Smooth muscle cell (in vitro differentiated cells): ENCODE data around the gene ATP10B. TPM values are rescaled to one million over a fixed set of nuclear protein-coding genes. Genes with fewer than 3 reads are reported as not detected.

ENCODE experiments used
- DNase-seq: peaks from one replicate; lab custom pipeline; 2025; ENCODE audit not compliant: unreplicated experiment; lab: John Stamatoyannopoulos, UW
- H2AFZ ChIP-seq: fragments of 200-600 bp; sonication (generic); 2 replicates; pipeline ENCODE4 v1.6.0; 2016; ENCODE audit warnings: antibody characterized with exemption, low read depth, mild to moderate bottlenecking
- H3F3A ChIP-seq: fragments of 200-600 bp; sonication (generic); 2 replicates; pipeline ENCODE4 v1.6.0; 2017; ENCODE audit warnings: antibody characterized with exemption, low read depth
- H3K27ac ChIP-seq: fragments of 200-600 bp; sonication (generic); 2 replicates; pipeline ENCODE4 v1.5.1; 2016; ENCODE audit warnings: low read depth, mild to moderate bottlenecking
- H3K27me3 ChIP-seq: fragments of 200-600 bp; sonication (generic); 2 replicates; pipeline ENCODE4 v1.6.1; 2016; ENCODE audit warnings: low read depth, mild to moderate bottlenecking
- H3K36me3 ChIP-seq: fragments of 200-600 bp; sonication (generic); 2 replicates; pipeline ENCODE4 v1.5.1; 2016; ENCODE audit warnings: low read depth
- H3K4me1 ChIP-seq: fragments of 200-600 bp; sonication (generic); 2 replicates; pipeline ENCODE4 v1.5.1; 2016; ENCODE audit warnings: low read depth
- H3K4me2 ChIP-seq: fragments of 200-600 bp; sonication (generic); 2 replicates; pipeline ENCODE4 v1.6.0; 2016; ENCODE audit warnings: mild to moderate bottlenecking
- H3K4me3 ChIP-seq: fragments of 200-600 bp; sonication (generic); 2 replicates; pipeline ENCODE4 v1.5.1; 2016; ENCODE audit warnings: mild to moderate bottlenecking
- H3K79me2 ChIP-seq: fragments of 200-600 bp; sonication (generic); 2 replicates; pipeline ENCODE4 v1.6.0; 2016; ENCODE audit warnings: low read depth, mild to moderate bottlenecking
- H3K9ac ChIP-seq: fragments of 200-600 bp; sonication (generic); 2 replicates; pipeline ENCODE4 v1.6.0; 2016; ENCODE audit warnings: low read depth
- H3K9me3 ChIP-seq: fragments of 200-600 bp; sonication (generic); replicated peaks from 2 replicates; pipeline ENCODE4 v1.5.1; 2016; ENCODE audit warnings: low read depth
- H4K20me1 ChIP-seq: fragments of 200-600 bp; sonication (generic); 2 replicates; pipeline ENCODE4 v1.6.0; 2016; ENCODE audit warnings: low read depth
- WGBS: methylation state at CpG from one replicate; pipeline ENCODE4 v1.1.7; 2016; ENCODE audit warnings: low lambda C conversion rate; 5-methylcytosine and 5-hydroxymethylcytosine counted together
- polyA plus RNA-seq: library from polyadenylated mRNA; unstranded; fragments of >200 nt; fragmentation: Nextera tagmentation; extraction: Ambion mirVana; gene quantifications from 2 replicates; pipeline ENCODE4 v1.2.1, GENCODE V29; 2016
- total RNA-seq: library from RNA; depleted of rRNA; stranded (reverse); fragments of >200 nt; gene quantifications from 2 replicates; pipeline ENCODE4 v1.2.3, GENCODE V29; 2014
- TF ChIP-seq, protein P1 (sequence below): fragments of 200-600 bp; sonication (generic); IDR thresholded peaks from 2 replicates; pipeline ENCODE4 v1.5.1; 2017; ENCODE audit warnings: borderline replicate concordance, mild to moderate bottlenecking, antibody characterized with exemption; ENCODE audit not compliant: insufficient read depth, poor library complexity, severe bottlenecking

Gene ATP10B
- total and polyA plus RNA-seq, 2 experiments from 2014 or later, result 0.13 TPM; not detected in 1

DNA sequence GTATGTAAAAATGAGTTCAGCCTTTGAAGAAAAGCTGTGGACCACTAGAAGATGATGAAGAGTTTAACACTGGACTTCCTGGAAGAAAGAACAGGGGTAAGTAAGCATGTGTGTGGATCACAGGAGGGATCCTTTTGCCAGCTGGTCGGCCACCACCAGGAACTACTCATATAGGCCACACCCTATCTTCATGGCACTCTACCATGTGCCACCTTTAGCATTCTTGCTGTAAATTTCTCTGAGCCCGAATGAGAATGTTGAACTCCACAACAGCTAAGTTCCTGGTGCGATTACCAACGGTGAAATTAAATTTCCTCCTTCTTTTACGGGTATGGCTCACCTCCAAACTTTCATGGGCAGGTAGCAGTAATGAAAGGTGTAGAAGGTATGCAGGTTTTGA, 102.3 kb downstream of the ATP10B start:
- H3K36me3 ChIP-seq, result no peaks in the 10 kb centered on the region
- 95% methylated on average over 5 of the region's 5 CpGs for WGBS
- TF ChIP-seq, protein P1, sequence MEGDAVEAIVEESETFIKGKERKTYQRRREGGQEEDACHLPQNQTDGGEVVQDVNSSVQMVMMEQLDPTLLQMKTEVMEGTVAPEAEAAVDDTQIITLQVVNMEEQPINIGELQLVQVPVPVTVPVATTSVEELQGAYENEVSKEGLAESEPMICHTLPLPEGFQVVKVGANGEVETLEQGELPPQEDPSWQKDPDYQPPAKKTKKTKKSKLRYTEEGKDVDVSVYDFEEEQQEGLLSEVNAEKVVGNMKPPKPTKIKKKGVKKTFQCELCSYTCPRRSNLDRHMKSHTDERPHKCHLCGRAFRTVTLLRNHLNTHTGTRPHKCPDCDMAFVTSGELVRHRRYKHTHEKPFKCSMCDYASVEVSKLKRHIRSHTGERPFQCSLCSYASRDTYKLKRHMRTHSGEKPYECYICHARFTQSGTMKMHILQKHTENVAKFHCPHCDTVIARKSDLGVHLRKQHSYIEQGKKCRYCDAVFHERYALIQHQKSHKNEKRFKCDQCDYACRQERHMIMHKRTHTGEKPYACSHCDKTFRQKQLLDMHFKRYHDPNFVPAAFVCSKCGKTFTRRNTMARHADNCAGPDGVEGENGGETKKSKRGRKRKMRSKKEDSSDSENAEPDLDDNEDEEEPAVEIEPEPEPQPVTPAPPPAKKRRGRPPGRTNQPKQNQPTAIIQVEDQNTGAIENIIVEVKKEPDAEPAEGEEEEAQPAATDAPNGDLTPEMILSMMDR, result no peak
- no peak for DNase-seq
- H3K27ac ChIP-seq, result no peak overlapping the region
- H3K79me2 ChIP-seq, result no peaks in the 10 kb centered on the region
- H2AFZ ChIP-seq, result no peak overlapping the region
- H3K4me2 ChIP-seq, result no peak overlapping the region
- no peak overlapping the region for H3K4me3 ChIP-seq
- H3K9me3 ChIP-seq, result no peaks in the 10 kb centered on the region
- no peaks in the 10 kb centered on the region for H3F3A ChIP-seq
- no peak overlapping the region for H3K9ac ChIP-seq
- no peaks in the 10 kb centered on the region for H4K20me1 ChIP-seq
- peaks cover 5% of the 10 kb centered on the region for H3K4me1 ChIP-seq
- H3K27me3 ChIP-seq, result no peaks in the 10 kb centered on the region

DNA sequence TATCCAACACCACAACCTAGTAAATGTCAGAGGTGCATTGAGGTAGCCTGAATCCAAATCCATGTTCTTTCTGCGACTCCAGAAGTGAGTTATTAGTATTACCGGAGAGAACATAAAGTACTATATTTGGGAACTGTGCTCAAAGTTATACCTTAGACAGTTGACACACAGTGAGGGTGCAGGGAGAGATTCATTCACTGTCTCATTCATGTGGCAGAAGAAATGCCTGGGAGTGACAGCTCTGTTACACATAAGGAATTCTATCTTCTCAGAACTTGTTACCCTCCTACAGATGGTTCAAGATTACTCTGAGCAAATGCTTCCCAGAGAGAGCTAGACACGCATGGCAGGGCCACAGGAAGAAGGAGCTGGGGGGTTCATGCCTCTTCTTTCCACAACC, 103.0 kb downstream of the ATP10B start:
- H3K9me3 ChIP-seq, result no peaks in the 10 kb centered on the region
- peaks cover 5% of the 10 kb centered on the region for H3K4me1 ChIP-seq
- no peak overlapping the region for H2AFZ ChIP-seq
- WGBS, result 97% methylated on average over 3 of the region's 3 CpGs
- H3K27ac ChIP-seq, result no peak overlapping the region
- no peak for DNase-seq
- TF ChIP-seq, protein P1, result no peak
- no peak overlapping the region for H3K9ac ChIP-seq
- no peak overlapping the region for H3K4me3 ChIP-seq
- no peaks in the 10 kb centered on the region for H3K79me2 ChIP-seq
- no peaks in the 10 kb centered on the region for H4K20me1 ChIP-seq
- no peak overlapping the region for H3K4me2 ChIP-seq
- H3K36me3 ChIP-seq, result no peaks in the 10 kb centered on the region
- H3F3A ChIP-seq, result no peaks in the 10 kb centered on the region
- no peaks in the 10 kb centered on the region for H3K27me3 ChIP-seq

DNA sequence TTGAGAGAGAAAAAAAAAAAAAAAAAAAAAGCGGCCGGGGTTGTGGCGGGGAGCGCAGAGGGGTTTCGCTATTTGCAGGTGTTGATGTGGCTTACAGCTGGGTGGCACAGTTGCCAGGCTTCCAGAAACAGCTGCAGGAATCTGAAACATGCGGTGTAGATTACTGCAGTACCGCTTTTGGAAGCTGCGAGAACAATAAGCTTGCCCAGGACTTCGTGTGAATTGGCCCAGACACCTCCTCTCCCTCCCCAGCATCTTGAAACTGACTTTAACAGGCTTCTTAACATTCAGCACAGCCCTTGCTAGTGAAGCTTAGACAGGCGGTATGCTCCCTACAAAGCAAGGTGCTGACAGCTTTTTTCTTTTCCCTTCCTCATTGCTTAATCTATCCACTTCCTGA, 104.0 kb downstream of the ATP10B start:
- no peak overlapping the region for H3K27ac ChIP-seq
- H3K9ac ChIP-seq, result no peak overlapping the region
- H3K4me3 ChIP-seq, result no peak overlapping the region
- no peaks in the 10 kb centered on the region for H3K79me2 ChIP-seq
- peaks cover 5% of the 10 kb centered on the region for H3K4me1 ChIP-seq
- TF ChIP-seq, protein P1, result no peak
- H2AFZ ChIP-seq, result no peak overlapping the region
- 75% methylated on average over 10 of the region's 10 CpGs for WGBS
- no peak for DNase-seq
- H3K27me3 ChIP-seq, result no peaks in the 10 kb centered on the region
- no peaks in the 10 kb centered on the region for H4K20me1 ChIP-seq
- no peak overlapping the region for H3K4me2 ChIP-seq
- H3K36me3 ChIP-seq, result no peaks in the 10 kb centered on the region
- no peaks in the 10 kb centered on the region for H3F3A ChIP-seq
- H3K9me3 ChIP-seq, result no peaks in the 10 kb centered on the region

DNA sequence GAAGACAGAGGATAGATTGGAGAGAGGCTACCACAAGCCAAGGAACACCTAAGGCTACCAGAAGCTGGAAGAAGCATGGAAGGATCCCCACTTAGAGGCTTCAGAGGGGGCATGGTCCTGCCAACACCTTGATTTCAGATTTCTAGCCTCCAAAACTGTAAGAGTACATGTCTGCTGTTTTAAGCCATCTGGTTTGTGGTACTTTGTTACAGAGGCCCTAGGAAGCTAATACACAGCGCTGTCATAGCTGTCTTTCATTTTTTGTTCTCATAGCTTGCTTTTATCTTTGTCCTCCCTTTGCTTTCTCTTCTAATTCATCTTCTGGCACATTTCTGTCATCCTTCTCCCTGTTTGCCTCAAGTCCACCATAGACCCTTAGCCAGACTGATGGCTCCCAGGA, 104.5 kb downstream of the ATP10B start:
- Histone ChIP-seq H3K9me3 (no peaks in the 10 kb centered on the region), H2AFZ (no peak overlapping the region), H3K9ac (no peak overlapping the region), H3K27ac (no peak overlapping the region), H3F3A (no peaks in the 10 kb centered on the region), H3K4me3 (no peak overlapping the region), H3K4me1 (peaks cover 4% of the 10 kb centered on the region), H4K20me1 (no peaks in the 10 kb centered on the region), H3K36me3 (no peaks in the 10 kb centered on the region), H3K4me2 (no peak overlapping the region), H3K27me3 (no peaks in the 10 kb centered on the region), H3K79me2 (no peaks in the 10 kb centered on the region)
- 100% methylated on average over 1 of the region's 1 CpG for WGBS
- TF ChIP-seq, protein P1, result no peak
- no peak for DNase-seq
